Activated T-cell treated with anti-CD3 and anti-CD28 coated beads for 24 hours (primary cell): ENCODE data around the gene CUX1.
"Not testable (repeated sequence)": the region's sequence is repeated elsewhere in the genome, so short reads cannot be mapped to it uniquely, and the experiment has no call there.

Source experiments
- DNase-seq: peaks from one replicate; pipeline ENCODE4 v3.0.0-alpha.2; 2020; ENCODE audit warnings: low read depth

CUX1 gene

GRCh38 chr7:102313997-102314780 lies 496.8 kb downstream of the CUX1 start:
- DNase-seq, result no peak

- DNase-seq, result no peak
These were observed 500.0 kb downstream of the CUX1 start for GRCh38 chr7:102317231-102318059.

- DNase-seq, result no peak
These were observed 501.1 kb downstream of the CUX1 start for GRCh38 chr7:102318482-102318971.

- DNase-seq, result no peak
These were observed 502.2 kb downstream of the CUX1 start for GRCh38 chr7:102319671-102320070.

GRCh38 chr7:102320181-102320580 lies 502.8 kb downstream of the CUX1 start:
- no peak for DNase-seq

- no peak for DNase-seq
These were observed 503.4 kb downstream of the CUX1 start for GRCh38 chr7:102320601-102321350.

- DNase-seq, result no peak
These were observed 504.1 kb downstream of the CUX1 start for GRCh38 chr7:102321351-102322201.

GRCh38 chr7:102322202-102322715 lies 504.8 kb downstream of the CUX1 start:
- no peak for DNase-seq

GRCh38 chr7:102323914-102324195 lies 506.4 kb downstream of the CUX1 start:
- DNase-seq, result no peak

GRCh38 chr7:102325106-102325505 lies 507.7 kb downstream of the CUX1 start:
- not testable (repeated sequence) for DNase-seq

GRCh38 chr7:102326157-102326889 lies 508.9 kb downstream of the CUX1 start:
- DNase-seq, result no peak

- DNase-seq, result not testable (repeated sequence)
These were observed 509.8 kb downstream of the CUX1 start for GRCh38 chr7:102327183-102327582.

GRCh38 chr7:102328863-102329262 lies 511.4 kb downstream of the CUX1 start:
- DNase-seq, result not testable (repeated sequence)

- DNase-seq, result not testable (repeated sequence)
These were observed 511.9 kb downstream of the CUX1 start for GRCh38 chr7:102329366-102329765.

- DNase-seq, result not testable (repeated sequence)
These were observed 513.4 kb downstream of the CUX1 start for GRCh38 chr7:102330666-102331460.
